Stimulated activated CD8-positive, alpha-beta memory T cell treated with anti-CD3 and anti-CD28 coated beads, Interleukin-15, amount 100 ng/mL, for 24 hours (primary cell): ENCODE data around the gene ZNF653.
"Not testable (repeated sequence)": the region's sequence is repeated elsewhere in the genome, so short reads cannot be mapped to it uniquely, and the experiment has no call there.

Experiments used
- DNase-seq: peaks from one replicate; pipeline ENCODE4 v3.0.0-alpha.2; 2020; ENCODE audit warnings: low read depth

ZNF653 gene

GRCh38 chr19:11456659-11457058, 49.0 kb downstream of the ZNF653 start:
- DNase-seq: no peak

- not testable (repeated sequence) for DNase-seq
Observed at GRCh38 chr19:11455233-11455554, 50.4 kb downstream of the ZNF653 start.

GRCh38 chr19:11453468-11454341, 51.9 kb downstream of the ZNF653 start:
- no peak for DNase-seq

GRCh38 chr19:11452620-11453310, 52.9 kb downstream of the ZNF653 start:
- DNase-seq: no peak

DNA sequence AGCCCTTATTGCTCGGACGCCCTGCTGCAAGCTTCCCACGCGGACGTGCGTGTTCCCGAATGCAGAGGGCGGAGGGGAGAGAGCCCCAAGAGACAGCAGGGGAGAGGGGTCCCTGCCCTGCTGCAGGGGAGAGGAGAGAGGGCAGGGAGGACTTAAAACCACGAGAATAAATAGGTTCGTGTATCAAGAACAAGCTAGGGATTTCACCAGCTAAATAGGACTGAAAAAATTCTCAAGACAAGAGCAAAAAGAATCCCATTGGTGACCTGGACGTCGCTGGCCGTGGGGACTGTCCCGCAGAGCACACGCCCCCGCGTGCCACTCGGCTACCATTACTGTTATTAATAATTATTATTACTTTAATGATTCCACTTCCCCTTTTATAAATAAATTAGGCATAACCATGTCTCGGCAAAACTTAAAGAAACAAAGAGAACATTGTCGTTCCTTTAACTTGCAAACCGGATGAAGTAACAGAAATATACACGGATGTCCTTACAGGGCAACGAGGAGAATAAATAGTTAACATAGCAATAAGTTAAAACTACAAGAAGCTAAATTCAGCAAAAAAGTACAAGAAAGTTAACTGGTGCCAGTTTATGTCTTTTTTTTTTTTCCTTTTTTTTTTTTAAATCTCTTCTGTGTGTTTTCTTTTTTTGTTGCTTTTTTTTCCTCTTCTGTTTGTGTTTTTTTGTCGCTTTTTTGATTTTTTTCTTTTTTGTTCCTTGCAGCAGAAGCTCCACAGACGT, 53.6 kb downstream of the ZNF653 start:
- no peak for DNase-seq

GRCh38 chr19:11451327-11451870, 54.2 kb downstream of the ZNF653 start:
- no peak for DNase-seq

- DNase-seq: no peak
Observed at GRCh38 chr19:11450570-11451326, 54.9 kb downstream of the ZNF653 start.

DNA sequence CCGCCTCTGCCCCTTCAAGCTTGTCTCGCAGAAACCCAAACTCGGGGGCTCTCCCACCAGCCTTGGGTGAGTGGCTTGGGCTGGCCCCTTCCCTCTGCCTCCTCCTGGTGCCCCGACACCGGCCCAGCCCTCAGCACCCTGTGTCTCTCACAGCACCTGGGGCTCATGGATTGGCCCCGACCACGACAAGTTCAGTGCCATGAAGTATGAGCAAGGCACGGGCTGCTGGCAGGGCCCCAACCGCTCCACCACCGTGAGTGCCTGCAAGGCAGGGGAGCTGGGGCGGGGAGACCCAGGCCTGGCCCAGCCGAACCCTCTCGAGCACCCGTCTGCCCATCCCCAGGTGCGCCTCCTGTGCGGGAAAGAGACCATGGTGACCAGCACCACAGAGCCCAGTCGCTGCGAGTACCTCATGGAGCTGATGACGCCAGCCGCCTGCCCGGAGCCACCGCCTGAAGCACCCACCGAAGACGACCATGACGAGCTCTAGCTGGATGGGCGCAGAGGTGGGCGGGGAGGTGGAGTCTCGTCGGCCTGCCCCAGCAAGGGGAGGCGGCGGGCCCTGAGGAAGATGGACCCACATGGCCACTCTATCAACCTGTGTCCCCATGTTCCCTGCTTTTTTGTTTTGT, 56.6 kb downstream of the ZNF653 start:
- no peak for DNase-seq

DNA sequence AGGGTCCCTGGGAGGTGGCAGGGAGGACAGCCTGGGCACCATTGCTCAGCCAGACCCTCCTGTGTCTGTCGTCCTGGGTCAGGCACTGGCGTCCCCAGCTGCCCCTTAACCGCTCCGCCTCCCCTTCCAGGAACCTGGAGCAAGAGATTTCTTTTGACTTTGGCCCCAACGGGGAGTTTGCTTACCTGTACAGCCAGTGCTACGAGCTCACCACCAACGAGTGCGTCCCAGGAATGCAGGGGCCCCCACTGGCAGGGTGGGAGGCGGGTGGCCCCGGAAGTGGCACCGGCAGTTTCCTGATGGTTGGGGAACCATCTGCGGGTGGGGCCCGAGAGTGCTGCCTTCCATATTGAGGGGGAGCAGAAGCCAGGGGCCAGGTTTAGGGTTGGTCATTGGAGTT, 57.2 kb downstream of the ZNF653 start:
- no peak for DNase-seq

DNA sequence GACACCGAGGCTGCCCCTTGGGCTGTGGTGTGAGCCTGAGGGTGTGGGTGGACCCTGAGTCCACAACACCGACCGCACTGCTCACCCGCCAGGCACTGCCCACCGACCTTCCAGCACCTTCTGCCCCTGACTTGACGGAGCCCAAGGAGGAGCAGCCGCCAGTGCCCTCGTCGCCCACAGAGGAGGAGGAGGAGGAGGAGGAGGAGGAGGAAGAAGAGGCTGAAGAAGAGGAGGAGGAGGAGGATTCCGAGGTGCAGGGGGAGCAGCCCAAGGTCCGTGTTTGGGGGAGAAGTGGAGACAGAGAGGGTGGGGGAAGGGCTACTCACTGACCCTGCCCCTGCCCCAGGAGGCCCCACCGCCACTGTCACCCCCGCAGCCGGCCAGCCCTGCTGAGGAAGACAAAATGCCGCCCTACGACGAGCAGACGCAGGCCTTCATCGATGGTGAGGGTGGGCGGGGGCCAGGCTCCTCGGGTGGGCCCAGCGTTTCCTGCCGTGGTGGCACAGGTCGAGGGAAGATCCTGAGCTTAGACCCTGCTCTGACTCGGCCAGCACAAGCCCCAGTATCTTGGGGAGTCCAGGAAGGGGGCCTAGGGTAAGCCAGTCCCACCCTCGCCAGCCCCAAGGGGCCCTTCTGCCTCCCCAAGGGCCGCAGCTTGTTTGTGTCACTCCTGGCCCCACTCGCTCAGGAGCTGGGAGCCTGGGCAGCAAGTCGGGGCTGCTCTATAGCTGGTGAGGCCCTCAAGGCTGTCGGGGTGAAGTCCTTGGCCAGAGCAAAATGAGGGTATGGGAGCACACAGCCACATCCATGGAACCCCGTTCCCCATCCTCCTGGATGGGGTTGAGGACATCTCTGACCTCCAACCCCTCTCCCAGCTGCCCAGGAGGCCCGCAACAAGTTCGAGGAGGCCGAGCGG, 58.0 kb downstream of the ZNF653 start:
- no peak for DNase-seq

- no peak for DNase-seq
Observed at GRCh38 chr19:11446652-11447301, 58.9 kb downstream of the ZNF653 start.

GRCh38 chr19:11446271-11446651, 59.4 kb downstream of the ZNF653 start:
- no peak for DNase-seq

DNA sequence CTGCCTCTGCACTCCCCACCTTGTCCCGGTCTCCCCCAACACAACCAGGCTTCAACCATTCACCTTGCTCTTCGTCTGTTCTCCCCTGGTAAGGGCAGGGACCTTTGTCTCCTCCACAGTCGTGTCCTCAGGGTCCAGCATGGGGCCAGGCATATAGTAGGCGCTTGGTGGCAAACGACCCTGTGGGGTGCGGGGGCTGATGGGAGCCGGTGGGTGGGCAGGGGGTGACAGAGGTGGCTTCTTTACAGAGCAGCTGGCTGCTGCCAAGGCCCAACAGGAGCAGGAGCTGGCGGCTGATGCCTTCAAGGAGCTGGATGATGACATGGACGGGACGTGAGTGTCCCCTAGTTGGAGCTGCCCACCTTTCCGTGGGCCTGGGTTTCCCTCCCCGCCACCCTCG, 60.5 kb downstream of the ZNF653 start:
- no peak for DNase-seq

DNA sequence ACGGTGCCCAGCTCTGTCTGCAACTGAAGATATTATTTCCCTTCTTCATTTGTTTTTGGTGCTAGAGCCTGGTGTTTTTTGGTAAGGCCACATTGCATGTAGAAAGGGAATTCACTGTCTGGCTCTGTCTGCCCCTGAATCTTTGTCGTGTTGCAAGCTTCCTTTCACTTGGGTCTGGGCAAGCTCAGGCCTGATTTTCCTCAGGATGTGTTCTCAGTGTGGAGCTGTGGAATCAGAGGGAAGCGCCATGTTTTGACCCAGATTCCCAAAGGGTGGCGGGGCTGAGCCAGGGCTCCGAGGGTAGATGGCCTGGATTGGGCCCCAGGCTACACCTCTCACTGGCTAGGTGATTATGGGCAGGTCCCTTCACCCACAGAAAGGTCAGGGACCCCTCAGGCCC, 61.6 kb downstream of the ZNF653 start:
- DNase-seq: no peak

- DNase-seq: no peak
Observed at GRCh38 chr19:11437955-11438354, 67.7 kb downstream of the ZNF653 start.

- DNase-seq: no peak
Observed at GRCh38 chr19:11435833-11436313, 69.8 kb downstream of the ZNF653 start.

- DNase-seq: peak; percentile 94
Observed at GRCh38 chr19:11435057-11435832, 70.4 kb downstream of the ZNF653 start, which contains the start of the genes ODAD3 and PRKCSH. TSS of gene ODAD3 (minus strand) at chr19:11435121. CDS start at chr19:11435016, 105 bp downstream. TSS of gene PRKCSH (plus strand) at chr19:11435635. CDS start at chr19:11436118, 483 bp downstream.

DNA sequence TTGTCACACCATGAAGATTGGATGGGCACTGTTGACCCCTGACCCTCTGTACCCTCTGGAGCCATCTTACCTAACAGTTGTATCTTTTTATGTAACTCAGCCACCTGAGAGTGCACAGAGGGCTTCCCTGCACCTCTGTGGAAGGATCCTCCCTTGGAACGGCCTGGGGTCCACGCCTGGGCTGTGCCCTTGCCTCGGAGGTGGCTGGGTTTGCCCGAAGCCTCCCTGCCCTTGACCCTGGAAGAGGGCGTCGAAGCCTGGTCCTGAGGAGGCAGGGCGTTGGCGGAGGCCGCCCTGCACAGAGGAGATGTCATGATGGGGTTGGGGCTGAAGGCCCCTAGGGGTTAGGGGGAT, 71.0 kb downstream of the ZNF653 start:
- DNase-seq: no peak

- not testable (repeated sequence) for DNase-seq
Observed at GRCh38 chr19:11433526-11433925, 72.1 kb downstream of the ZNF653 start.
